HCT116 (cell line): ENCODE measurements around the gene CACNA1E. TPM values are rescaled to one million over a fixed set of nuclear protein-coding genes. Genes with fewer than 3 reads are reported as not detected.

Experiments
- ATAC-seq: fragments of 200-7000 bp; cut with Tn5 transposase; 2 replicates; pipeline ENCODE4 v1.9.1; 2020; ENCODE audit warnings: mild to moderate bottlenecking, moderate library complexity
- BruUV-seq: library from RNA; stranded (reverse); fragments of 400-500 nt; replicated peaks from 2 replicates; lab custom pipeline; 2021; lab: Mats Ljungman, UMichigan
- CTCF ChIA-PET: fragments of 300-600 bp; sonication (Branson Sonifier 250); formaldehyde crosslinking; loops from one replicate; lab custom pipeline; 2021; ENCODE audit warnings: antibody characterized with exemption; lab: Charles Lee
- POLR2A ChIA-PET: fragments of 300-600, 350-600 bp; sonication (Branson Sonifier 250); formaldehyde crosslinking; loops from one replicate; lab custom pipeline; 2021; ENCODE audit warnings: antibody characterized with exemption; lab: Charles Lee
- RAD21 ChIA-PET, 2 experiments: fragments of 300-600 bp; sonication (Branson Sonifier 250); formaldehyde crosslinking; loops; one replicate each; lab custom pipeline; 2023; ENCODE audit warnings: low total read pairs in 2 of 2; ENCODE audit not compliant: uncharacterized antibody in 2 of 2, unreplicated experiment in 2 of 2, low non-redundant PET in 1 of 2; lab: Charles Lee
- DNase-seq: peaks from one replicate; pipeline ENCODE4 v3.0.0-alpha.2; 2010; ENCODE audit warnings: low read depth, low spot score
- H2AFZ ChIP-seq: fragments of 200-600 bp; shearing (Covaris generic), sonication (generic); 2 replicates; pipeline ENCODE4 v1.6.1; 2017; ENCODE audit warnings: low read depth, mixed run types, mixed read lengths, antibody characterized with exemption, low read length; ENCODE audit not compliant: poor library complexity, severe bottlenecking
- H3K27ac ChIP-seq: 2 replicates; pipeline ENCODE4 v1.5.1; 2012; ENCODE audit warnings: low read depth, low read length
- H3K27me3 ChIP-seq: fragments of 200-600 bp; sonication (generic); 2 replicates; pipeline ENCODE4 v1.6.1; 2016; ENCODE audit warnings: mixed run types, low read length, mixed read lengths; ENCODE audit not compliant: insufficient read depth
- H3K36me3 ChIP-seq, 2 experiments: fragments of 200-500 bp in 1 of 2; fragments of 200-600 bp in 1 of 2; sonication (Bioruptor generic) in 1 of 2; sonication (generic) in 1 of 2; 2 replicates each; pipeline versions ENCODE4 v1.5.1 to v1.6.1; 2014 to 2016; ENCODE audit warnings: low read length in 2 of 2, inconsistent platforms in 1 of 2, mixed read lengths in 1 of 2, mixed run types in 1 of 2; ENCODE audit not compliant: insufficient read depth in 2 of 2, control insufficient read depth in 1 of 2
- H3K4me1 ChIP-seq, 2 experiments: fragments of 200-600 bp in 1 of 2; sonication (generic) in 1 of 2; 2 replicates each; pipeline versions ENCODE4 v1.5.1 to v1.6.1; 2012 to 2017; ENCODE audit warnings: low read length in 2 of 2, inconsistent platforms in 1 of 2, mild to moderate bottlenecking in 1 of 2, mixed read lengths in 1 of 2, mixed run types in 1 of 2, moderate library complexity in 1 of 2; ENCODE audit not compliant: insufficient read depth in 2 of 2, control insufficient read depth in 1 of 2
- H3K4me2 ChIP-seq: fragments of 200-600 bp; sonication (generic); 2 replicates; pipeline ENCODE4 v1.6.1; 2017; ENCODE audit warnings: mixed run types, low read length, mixed read lengths
- H3K4me3 ChIP-seq, 2 experiments: fragments of 200-600 bp in 1 of 2; sonication (generic) in 1 of 2; replicated peaks in 1 of 2; 2 replicates each; pipeline ENCODE4 v1.5.1; 2011 to 2016; ENCODE audit warnings: low read length in 2 of 2, control low read depth in 1 of 2, low read depth in 1 of 2, mild to moderate bottlenecking in 1 of 2, mixed read lengths in 1 of 2, mixed run types in 1 of 2
- H3K79me2 ChIP-seq: fragments of 200-600 bp; sonication (generic); 2 replicates; pipeline ENCODE4 v1.6.1; 2017; ENCODE audit warnings: mild to moderate bottlenecking, mixed run types, low read length, moderate library complexity, mixed read lengths; ENCODE audit not compliant: insufficient read depth
- H3K9ac ChIP-seq: fragments of 200-600 bp; sonication (generic); 2 replicates; pipeline ENCODE4 v1.6.1; 2016; ENCODE audit warnings: low read length, mixed read lengths
- H3K9me2 ChIP-seq: fragments of 200-600 bp; sonication (generic), shearing (Covaris generic); 2 replicates; pipeline ENCODE4 v1.6.1; 2017; ENCODE audit warnings: mixed run types, mild to moderate bottlenecking, moderate library complexity; ENCODE audit not compliant: insufficient read depth
- H3K9me3 ChIP-seq, 2 experiments: fragments of 200-500 bp in 1 of 2; fragments of 200-600 bp in 1 of 2; sonication (Bioruptor generic) in 1 of 2; sonication (generic) in 1 of 2; 2 replicates each; pipeline ENCODE4 v1.6.1; 2014 to 2017; ENCODE audit warnings: low read length in 2 of 2, mixed read lengths in 2 of 2, inconsistent platforms in 1 of 2, low read depth in 1 of 2, mild to moderate bottlenecking in 1 of 2, mixed run types in 1 of 2, moderate library complexity in 1 of 2; ENCODE audit not compliant: control insufficient read depth in 1 of 2, insufficient read depth in 1 of 2
- H4K20me1 ChIP-seq: fragments of 200-600 bp; sonication (generic), shearing (Covaris generic); 2 replicates; pipeline ENCODE4 v1.6.1; 2017; ENCODE audit warnings: mixed run types, mild to moderate bottlenecking, moderate library complexity; ENCODE audit not compliant: insufficient read depth
- CBX3 ChIP-seq: IDR thresholded peaks from 2 replicates; pipeline ENCODE4 v1.6.1; 2012; ENCODE audit warnings: low read depth
- CEBPB ChIP-seq: IDR thresholded peaks from 2 replicates; pipeline ENCODE4 v1.6.1; 2012; ENCODE audit warnings: low read depth
- EZH2 ChIP-seq: fragments of 200-600 bp; sonication (generic); IDR thresholded peaks from 2 replicates; pipeline ENCODE4 v1.6.1; 2017; ENCODE audit warnings: antibody characterized with exemption, mixed run types
- FOSL1 ChIP-seq: IDR thresholded peaks from 2 replicates; pipeline ENCODE4 v1.6.1; 2012; ENCODE audit warnings: low read depth
- POLR2A ChIP-seq: IDR thresholded peaks from 2 replicates; pipeline ENCODE4 v1.7.0; 2011; ENCODE audit warnings: borderline replicate concordance; ENCODE audit not compliant: insufficient read depth, insufficient read length; ENCODE audit errors: extremely low read depth
- POLR2AphosphoS5 ChIP-seq: IDR thresholded peaks from 2 replicates; pipeline ENCODE4 v1.6.1; 2011; ENCODE audit warnings: mild to moderate bottlenecking, low read depth, low read length, moderate library complexity
- RAD21 ChIP-seq: IDR thresholded peaks from 2 replicates; pipeline ENCODE4 v1.6.1; 2012; ENCODE audit warnings: low read depth, mild to moderate bottlenecking
- SIN3A ChIP-seq: IDR thresholded peaks from 2 replicates; pipeline ENCODE4 v1.6.1; 2012; ENCODE audit warnings: low read depth
- SP1 ChIP-seq: IDR thresholded peaks from 2 replicates; pipeline ENCODE4 v1.6.1; 2012; ENCODE audit warnings: low read depth
- SRF ChIP-seq: IDR thresholded peaks from 2 replicates; pipeline ENCODE4 v1.6.1; 2012; ENCODE audit warnings: low read depth
- TCF7L2 ChIP-seq: IDR thresholded peaks from 2 replicates; pipeline ENCODE4 v1.7.0; 2011; ENCODE audit warnings: borderline replicate concordance, inconsistent platforms; ENCODE audit not compliant: insufficient read depth, insufficient read length; ENCODE audit errors: extremely low read depth
- YY1 ChIP-seq: IDR thresholded peaks from 2 replicates; pipeline ENCODE4 v1.6.1; 2011; ENCODE audit warnings: low read length, low read depth, moderate library complexity, mild to moderate bottlenecking; ENCODE audit not compliant: insufficient replicate concordance; ENCODE audit errors: extremely low read depth
- ZFX ChIP-seq: fragments of 450-650 bp; IDR thresholded peaks from 2 replicates; pipeline ENCODE4 v1.6.1; 2017
- ZNF274 ChIP-seq: fragments of 200-500 bp; sonication (Bioruptor generic); IDR thresholded peaks from 2 replicates; pipeline ENCODE4 v1.6.1; 2014; ENCODE audit warnings: mild to moderate bottlenecking, low read depth, low read length, inconsistent platforms
- intact Hi-C: fragments of 100-400 bp; cut with micrococcal nuclease; formaldehyde crosslinking; loops from 2 replicates; pipeline ENCODE4 v1.10.0; 2022
- total RNA-seq: library from RNA; stranded (reverse); gene quantifications from one replicate; pipeline ENCODE4 v1.2.1, GENCODE V29; 2021; ENCODE audit not compliant: unreplicated experiment
- TF ChIP-seq, protein P1 (sequence below): IDR thresholded peaks from 2 replicates; pipeline ENCODE4 v1.6.1; 2012
- TF ChIP-seq, protein P2 (sequence below): IDR thresholded peaks from 2 replicates; pipeline ENCODE4 v1.6.1; 2011; ENCODE audit warnings: mild to moderate bottlenecking, low read length, moderate library complexity; ENCODE audit not compliant: insufficient replicate concordance; ENCODE audit errors: extremely low read depth
- TF ChIP-seq, protein P3 (sequence below): IDR thresholded peaks from 2 replicates; pipeline ENCODE4 v1.6.1; 2012; ENCODE audit warnings: low read depth
- TF ChIP-seq, protein P4 (sequence below), 3 experiments: fragments of 200-600 bp in 1 of 3; sonication (generic) in 1 of 3; IDR thresholded peaks in 2 of 3; conservative IDR thresholded peaks in 1 of 3; 2 replicates each; pipeline ENCODE4 v1.5.1; 2012 to 2017; ENCODE audit warnings: low read depth in 2 of 3, low read length in 2 of 3, antibody characterized with exemption in 1 of 3, borderline replicate concordance in 1 of 3, control low read depth in 1 of 3, mild to moderate bottlenecking in 1 of 3, mixed read lengths in 1 of 3, mixed run types in 1 of 3, moderate library complexity in 1 of 3; ENCODE audit not compliant: insufficient read depth in 1 of 3

CACNA1E gene
- total RNA-seq, 1 experiment from 2014 or later: 0.02 TPM

DNA sequence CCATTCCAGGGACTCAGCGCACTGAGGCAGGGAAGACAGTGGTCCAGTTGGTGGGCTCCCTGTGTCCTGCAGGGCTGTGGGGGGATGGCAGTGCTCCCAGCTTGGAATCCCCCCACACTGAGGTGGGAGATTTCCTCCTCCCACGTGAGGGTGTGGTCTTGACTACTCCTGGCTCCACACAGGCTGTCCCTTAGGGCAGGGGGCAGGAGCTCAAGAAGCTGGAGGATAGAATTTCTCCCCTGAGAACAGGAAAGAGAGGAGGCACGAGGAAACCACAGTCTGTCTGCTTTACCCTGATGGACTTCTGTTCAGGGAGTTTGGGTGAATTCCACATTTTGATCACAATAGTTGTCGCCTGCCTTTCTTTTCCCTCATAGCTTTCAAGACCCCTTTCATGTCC, 62.1 kb downstream of the CACNA1E start:
- CTCF ChIA-PET: no interaction called here
- H3K27me3 ChIP-seq: peaks cover 65% of the 10 kb centered on the region
- POLR2A ChIA-PET: no interaction called here
- no peak overlapping the region for H3K4me3 ChIP-seq
- H3K79me2 ChIP-seq: no peaks in the 10 kb centered on the region
- DNase-seq: no peak
- ATAC-seq: no peak
- no peak overlapping the region for H3K4me2 ChIP-seq
- no peak overlapping the region for H3K27ac ChIP-seq
- RAD21 ChIA-PET: no interaction called here
- H3K36me3 ChIP-seq: no peaks in the 10 kb centered on the region
- H4K20me1 ChIP-seq: no peaks in the 10 kb centered on the region
- no peak overlapping the region for H2AFZ ChIP-seq
- intact Hi-C loops: no loop called here
- H3K9ac ChIP-seq: no peak overlapping the region
- H3K4me1 ChIP-seq: no peaks in the 10 kb centered on the region
- TF ChIP-seq SIN3A (no peak), POLR2AphosphoS5 (no peak), CBX3 (no peak), YY1 (no peak), CEBPB (no peak), SRF (no peak), EZH2 (no peak), RAD21 (no peak), TCF7L2 (no peak), SP1 (no peak), FOSL1 (no peak), ZFX (no peak), ZNF274 (no peak), POLR2A (no peak)
- TF ChIP-seq, protein P1, sequence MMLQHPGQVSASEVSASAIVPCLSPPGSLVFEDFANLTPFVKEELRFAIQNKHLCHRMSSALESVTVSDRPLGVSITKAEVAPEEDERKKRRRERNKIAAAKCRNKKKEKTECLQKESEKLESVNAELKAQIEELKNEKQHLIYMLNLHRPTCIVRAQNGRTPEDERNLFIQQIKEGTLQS: no peak
- TF ChIP-seq, protein P2, sequence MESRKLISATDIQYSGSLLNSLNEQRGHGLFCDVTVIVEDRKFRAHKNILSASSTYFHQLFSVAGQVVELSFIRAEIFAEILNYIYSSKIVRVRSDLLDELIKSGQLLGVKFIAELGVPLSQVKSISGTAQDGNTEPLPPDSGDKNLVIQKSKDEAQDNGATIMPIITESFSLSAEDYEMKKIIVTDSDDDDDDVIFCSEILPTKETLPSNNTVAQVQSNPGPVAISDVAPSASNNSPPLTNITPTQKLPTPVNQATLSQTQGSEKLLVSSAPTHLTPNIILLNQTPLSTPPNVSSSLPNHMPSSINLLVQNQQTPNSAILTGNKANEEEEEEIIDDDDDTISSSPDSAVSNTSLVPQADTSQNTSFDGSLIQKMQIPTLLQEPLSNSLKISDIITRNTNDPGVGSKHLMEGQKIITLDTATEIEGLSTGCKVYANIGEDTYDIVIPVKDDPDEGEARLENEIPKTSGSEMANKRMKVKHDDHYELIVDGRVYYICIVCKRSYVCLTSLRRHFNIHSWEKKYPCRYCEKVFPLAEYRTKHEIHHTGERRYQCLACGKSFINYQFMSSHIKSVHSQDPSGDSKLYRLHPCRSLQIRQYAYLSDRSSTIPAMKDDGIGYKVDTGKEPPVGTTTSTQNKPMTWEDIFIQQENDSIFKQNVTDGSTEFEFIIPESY: no peak
- TF ChIP-seq, protein P3, sequence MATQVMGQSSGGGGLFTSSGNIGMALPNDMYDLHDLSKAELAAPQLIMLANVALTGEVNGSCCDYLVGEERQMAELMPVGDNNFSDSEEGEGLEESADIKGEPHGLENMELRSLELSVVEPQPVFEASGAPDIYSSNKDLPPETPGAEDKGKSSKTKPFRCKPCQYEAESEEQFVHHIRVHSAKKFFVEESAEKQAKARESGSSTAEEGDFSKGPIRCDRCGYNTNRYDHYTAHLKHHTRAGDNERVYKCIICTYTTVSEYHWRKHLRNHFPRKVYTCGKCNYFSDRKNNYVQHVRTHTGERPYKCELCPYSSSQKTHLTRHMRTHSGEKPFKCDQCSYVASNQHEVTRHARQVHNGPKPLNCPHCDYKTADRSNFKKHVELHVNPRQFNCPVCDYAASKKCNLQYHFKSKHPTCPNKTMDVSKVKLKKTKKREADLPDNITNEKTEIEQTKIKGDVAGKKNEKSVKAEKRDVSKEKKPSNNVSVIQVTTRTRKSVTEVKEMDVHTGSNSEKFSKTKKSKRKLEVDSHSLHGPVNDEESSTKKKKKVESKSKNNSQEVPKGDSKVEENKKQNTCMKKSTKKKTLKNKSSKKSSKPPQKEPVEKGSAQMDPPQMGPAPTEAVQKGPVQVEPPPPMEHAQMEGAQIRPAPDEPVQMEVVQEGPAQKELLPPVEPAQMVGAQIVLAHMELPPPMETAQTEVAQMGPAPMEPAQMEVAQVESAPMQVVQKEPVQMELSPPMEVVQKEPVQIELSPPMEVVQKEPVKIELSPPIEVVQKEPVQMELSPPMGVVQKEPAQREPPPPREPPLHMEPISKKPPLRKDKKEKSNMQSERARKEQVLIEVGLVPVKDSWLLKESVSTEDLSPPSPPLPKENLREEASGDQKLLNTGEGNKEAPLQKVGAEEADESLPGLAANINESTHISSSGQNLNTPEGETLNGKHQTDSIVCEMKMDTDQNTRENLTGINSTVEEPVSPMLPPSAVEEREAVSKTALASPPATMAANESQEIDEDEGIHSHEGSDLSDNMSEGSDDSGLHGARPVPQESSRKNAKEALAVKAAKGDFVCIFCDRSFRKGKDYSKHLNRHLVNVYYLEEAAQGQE: no peak
- TF ChIP-seq, protein P4, sequence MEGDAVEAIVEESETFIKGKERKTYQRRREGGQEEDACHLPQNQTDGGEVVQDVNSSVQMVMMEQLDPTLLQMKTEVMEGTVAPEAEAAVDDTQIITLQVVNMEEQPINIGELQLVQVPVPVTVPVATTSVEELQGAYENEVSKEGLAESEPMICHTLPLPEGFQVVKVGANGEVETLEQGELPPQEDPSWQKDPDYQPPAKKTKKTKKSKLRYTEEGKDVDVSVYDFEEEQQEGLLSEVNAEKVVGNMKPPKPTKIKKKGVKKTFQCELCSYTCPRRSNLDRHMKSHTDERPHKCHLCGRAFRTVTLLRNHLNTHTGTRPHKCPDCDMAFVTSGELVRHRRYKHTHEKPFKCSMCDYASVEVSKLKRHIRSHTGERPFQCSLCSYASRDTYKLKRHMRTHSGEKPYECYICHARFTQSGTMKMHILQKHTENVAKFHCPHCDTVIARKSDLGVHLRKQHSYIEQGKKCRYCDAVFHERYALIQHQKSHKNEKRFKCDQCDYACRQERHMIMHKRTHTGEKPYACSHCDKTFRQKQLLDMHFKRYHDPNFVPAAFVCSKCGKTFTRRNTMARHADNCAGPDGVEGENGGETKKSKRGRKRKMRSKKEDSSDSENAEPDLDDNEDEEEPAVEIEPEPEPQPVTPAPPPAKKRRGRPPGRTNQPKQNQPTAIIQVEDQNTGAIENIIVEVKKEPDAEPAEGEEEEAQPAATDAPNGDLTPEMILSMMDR (IDR thresholded peaks at IDR 0.05 in 2 of 3, conservative IDR thresholded peaks at IDR 0.05 in 1 of 3; ENCODE audit: borderline replicate concordance in 1 of 3, insufficient read depth in 1 of 3, low read depth in 2 of 3, low read length in 2 of 3): no peak
- H3K9me2 ChIP-seq: no peaks in the 10 kb centered on the region
- H3K9me3 ChIP-seq: no peaks in the 10 kb centered on the region
- no TSS peak for BruUV-seq
